ENCODE results near the gene ZNF436. TPM values are rescaled to one million over a fixed set of nuclear protein-coding genes. Genes with fewer than 3 reads are reported as not detected.

ZNF436 gene
- 10 to 100 TPM in 1 of 2 donors, 1 to 10 TPM in 1; 9.7 to 13.0 TPM for total RNA-seq
- long read RNA-seq, full-length matches to known transcripts: 12 of 14 reads
- long read RNA-seq, partial matches to known transcripts: 2 of 14 reads
- long read RNA-seq, other reads (novel, unspliced or antisense): 0 of 14 reads

DNA sequence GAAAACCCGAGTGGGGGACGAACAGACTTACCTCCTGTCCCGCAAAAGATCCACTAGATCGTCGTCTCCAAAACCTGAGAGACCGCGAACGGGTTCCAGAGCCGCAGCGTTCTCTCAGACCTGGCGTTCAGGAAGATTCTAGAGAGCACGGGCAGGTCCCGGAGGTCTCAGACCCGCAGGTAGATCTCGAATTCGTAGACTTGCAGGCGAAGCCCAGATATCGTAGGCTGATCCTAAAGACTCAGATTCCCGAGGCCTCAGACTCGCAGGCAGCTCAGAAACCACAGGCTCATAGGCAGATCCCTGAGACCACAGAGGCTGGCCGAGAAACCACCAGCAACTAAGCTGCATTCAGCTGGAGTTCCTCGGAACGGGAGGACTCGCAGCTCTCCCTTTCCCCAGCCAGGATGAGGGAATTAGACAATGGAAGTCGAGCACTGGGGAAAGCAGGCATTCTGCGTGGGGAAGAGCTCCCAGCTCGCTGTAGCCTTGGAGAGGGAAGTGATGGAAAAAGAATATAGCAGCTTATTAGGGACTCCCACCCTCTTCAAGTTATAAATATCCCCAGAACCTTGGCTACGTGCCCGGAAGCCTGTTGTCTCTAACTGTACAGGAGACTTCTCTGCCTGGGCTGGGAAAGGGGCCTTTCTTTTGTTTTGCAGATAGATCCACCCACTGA, at the start of gene ZNF436:
TSS of gene ZNF436 (minus strand) at position 502 of the 679 bp plus-strand sequence. CDS start 1,831 bp downstream, outside the sequence.
- DNase-seq (peak; percentile 84 to 86), ATAC-seq (peak; percentile 1)
- intact Hi-C loops (cut with DNase I, micrococcal nuclease): no loop called here

DNA sequence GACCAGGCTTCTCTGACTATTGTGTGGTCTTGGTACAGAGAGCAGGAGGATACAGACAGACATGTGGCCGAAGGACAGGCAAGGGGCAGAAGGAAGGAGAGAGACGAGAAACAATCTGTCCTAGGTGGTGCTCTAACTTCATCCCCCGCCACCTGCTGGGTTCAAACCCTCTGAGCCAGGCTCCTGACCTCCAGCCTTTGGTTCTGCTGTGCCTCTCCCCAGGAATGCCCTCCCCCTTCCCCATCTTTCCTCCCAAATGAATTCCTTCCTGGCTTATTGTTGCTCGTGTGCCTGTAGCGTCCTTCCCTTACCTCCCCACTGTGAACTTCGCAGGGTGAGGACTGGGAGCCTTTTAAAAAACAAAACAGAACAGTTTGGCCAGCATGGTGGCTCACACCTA, 49.5 kb upstream of the ZNF436 start:
- intact Hi-C loops (cut with DNase I, micrococcal nuclease): no loop called here
- DNase-seq: no peak
- ATAC-seq: no peak

DNA sequence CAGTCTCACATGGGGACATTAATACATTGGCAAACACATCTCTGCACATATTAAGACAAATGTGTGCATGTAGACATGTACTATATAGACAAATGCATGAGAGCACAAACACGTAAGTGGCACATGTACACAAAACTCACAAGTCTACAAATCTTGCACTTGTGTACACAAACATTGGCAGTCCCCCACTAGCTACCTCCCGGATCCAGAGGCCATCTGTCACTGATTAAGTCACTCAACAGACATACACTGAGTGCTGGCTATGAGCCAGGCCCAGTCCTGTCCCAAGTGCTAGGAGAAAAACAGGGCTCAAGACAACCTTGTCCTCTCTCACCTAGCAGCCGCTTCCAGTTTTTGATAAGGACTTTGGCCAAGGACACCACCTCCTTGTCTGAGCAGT, 47.9 kb upstream of the ZNF436 start:
- DNase-seq (peak in 1 of 2 donors; percentile 55), ATAC-seq (no peak)
- intact Hi-C loops (cut with DNase I, micrococcal nuclease): no loop called here

DNA sequence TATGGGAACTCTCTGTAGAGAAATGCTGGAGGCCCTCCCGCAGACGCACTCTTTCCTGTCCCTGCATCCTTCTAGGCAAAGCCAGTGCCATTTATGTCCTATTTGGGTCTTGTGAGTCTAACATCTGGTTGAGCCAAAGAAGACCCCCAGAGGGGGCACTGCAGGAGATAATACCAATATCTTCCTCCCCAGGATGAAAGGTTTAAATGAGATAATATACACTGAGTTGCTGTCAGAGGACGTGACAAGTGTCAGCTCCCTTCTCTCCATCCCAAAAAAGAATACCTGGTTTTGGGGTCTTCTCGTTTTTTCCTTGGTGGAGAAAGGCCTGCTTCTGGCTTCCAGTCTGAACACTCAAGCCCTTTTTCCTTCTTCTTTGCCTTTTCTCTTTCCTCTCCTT, 47.3 kb upstream of the ZNF436 start:
- DNase-seq (no peak), ATAC-seq (no peak)
- intact Hi-C loops (cut with DNase I, micrococcal nuclease): no loop called here

DNA sequence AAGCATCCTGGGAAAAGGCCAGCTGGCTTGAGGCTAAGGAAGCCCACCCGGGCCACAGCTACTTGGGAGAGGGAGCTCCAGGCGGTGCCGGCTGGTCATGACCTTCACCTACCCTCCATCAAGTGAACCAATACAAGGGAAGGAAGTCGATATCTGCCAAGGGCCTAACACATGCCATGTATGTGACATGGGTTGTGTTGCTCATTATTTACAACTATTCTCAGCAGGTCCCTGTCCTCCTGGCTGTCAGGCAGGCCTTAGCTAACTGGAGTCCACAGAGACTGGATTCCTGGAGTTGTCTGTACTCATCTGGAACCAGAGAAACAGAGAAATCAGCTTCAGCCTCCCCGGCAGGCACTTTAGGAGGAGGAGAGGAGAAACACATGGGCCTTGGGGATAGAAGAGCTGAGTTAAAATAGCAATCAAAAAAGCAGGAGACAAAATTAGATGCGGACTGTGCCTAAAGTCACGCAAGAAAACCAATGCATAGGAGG, 39.2 kb upstream of the ZNF436 start:
- ATAC-seq (no peak), DNase-seq (no peak)
- intact Hi-C loops (cut with DNase I, micrococcal nuclease): no loop called here

DNA sequence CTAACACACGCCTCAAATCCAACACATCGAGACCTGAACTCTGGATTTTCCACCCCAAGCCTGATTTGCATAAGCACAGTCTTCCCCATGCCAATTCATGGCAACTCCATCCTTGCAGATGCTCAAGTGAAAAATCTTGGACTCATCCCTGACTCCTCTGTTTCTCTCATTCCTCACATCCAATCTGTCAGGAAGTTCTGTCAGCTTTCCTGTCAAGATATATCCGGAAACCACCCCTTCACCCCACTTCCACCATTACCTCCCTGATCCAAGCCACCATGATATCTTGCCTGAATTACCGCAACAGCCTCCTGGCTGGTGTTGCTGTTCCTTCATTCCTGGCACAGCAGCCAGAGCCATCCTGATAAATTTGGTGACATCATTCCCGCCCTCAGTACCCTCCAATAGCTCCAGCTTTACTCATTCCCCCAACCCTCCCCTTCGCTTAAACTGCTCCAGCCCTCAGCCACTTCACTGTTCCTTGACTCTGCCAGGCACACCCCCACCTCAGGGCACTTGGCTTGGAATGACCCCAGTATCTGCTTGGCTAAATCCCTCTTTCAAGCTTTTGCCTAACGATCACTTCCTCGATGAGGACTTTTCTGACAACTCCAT, 37.5 kb upstream of the ZNF436 start:
- DNase-seq (no peak), ATAC-seq (no peak)
- intact Hi-C loops (cut with DNase I, micrococcal nuclease): no loop called here

DNA sequence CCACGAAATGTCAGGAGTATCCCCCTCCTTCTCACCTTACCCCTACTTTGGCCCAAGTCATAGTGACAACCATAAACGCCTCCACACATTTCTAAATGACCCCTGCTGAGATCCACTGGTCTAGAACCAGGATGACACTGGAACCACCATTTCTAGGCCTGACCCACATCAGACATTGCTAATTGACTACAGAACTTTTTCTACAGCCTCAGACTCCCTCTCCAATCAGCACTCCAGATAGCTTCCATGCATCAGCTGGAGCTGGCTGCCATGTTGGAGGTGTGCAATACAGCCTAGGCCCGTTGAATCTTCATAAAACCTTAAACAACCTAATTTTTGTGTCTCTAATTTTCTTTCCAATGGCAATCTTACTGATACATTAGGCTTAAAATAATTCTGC, 36.3 kb upstream of the ZNF436 start:
- no peak for ATAC-seq
- intact Hi-C loops (cut with DNase I, micrococcal nuclease): no loop called here
- DNase-seq: no peak

DNA sequence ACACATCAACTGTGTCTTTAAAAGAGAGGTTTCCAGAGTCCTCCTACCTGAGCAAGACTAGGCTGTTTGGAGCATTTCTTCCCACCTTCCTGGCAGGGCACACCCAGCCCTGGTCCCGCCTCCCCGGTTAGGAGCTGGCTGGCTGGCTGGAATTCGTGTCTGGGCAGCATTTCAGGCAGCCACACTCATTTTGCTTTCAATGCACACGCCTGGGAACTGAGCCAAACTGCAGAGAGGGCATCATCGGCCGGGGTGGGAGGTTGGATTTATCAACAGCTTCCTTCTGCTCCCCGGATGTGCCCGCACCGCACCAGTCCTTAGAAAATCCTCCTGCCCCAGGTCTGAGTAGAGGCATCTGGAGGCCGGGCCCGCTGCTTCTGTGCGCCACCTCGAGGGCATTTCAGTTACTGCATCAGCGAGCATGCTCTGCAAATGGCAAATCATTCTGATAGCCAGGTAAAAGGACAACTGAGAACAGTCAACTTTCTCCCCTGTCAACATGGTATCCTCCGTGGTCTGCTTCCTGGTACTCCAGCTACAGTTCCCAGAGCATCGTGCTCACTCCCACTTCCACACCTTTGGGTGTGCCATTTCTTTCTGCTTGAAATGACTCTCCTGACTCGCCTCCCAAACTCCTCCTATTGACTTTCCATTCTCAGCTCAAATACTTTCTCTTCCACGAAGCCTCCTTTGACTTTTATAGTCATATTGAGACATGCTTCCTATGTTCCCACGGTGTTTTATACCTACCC, 34.3 kb upstream of the ZNF436 start:
- intact Hi-C loops (cut with DNase I, micrococcal nuclease): no loop called here
- peak; percentile 91 for DNase-seq
- peak; percentile 83 for ATAC-seq

DNA sequence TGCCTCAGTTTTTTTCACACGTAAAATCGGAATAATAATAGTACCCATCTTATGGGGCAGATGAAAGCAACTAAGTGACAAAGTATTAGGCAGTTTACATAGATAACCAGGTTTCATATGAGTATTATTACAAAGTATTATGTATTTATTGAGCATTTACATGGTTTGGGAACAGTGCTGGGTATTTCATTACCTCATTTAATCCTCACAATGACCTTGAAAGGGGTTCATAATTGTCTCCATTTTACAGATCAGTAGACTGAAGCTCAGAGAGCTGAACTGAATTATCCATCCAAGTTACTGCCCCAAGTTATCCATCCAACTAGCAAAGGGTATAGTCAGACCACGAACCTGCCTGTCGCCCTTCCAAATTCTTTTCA, 33.7 kb upstream of the ZNF436 start:
- ATAC-seq (no peak), DNase-seq (no peak)
- intact Hi-C loops (cut with DNase I, micrococcal nuclease): no loop called here

DNA sequence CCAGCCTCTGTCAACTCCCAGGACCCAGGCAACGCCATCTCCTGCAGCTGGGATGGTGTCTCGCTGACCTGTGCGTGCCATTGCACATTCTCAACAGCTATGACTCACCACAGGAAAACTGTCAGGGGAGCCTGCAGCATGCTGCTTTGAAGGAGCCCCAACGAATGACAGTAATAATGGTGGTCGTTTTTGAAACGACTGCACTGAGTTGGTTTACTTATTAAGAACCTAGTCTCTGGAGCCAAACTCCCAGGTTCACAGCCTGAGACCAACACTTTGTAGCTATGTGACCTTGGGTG, 33.4 kb upstream of the ZNF436 start:
- DNase-seq (no peak), ATAC-seq (peak; percentile 22)
- intact Hi-C loops (cut with DNase I, micrococcal nuclease): no loop called here

DNA sequence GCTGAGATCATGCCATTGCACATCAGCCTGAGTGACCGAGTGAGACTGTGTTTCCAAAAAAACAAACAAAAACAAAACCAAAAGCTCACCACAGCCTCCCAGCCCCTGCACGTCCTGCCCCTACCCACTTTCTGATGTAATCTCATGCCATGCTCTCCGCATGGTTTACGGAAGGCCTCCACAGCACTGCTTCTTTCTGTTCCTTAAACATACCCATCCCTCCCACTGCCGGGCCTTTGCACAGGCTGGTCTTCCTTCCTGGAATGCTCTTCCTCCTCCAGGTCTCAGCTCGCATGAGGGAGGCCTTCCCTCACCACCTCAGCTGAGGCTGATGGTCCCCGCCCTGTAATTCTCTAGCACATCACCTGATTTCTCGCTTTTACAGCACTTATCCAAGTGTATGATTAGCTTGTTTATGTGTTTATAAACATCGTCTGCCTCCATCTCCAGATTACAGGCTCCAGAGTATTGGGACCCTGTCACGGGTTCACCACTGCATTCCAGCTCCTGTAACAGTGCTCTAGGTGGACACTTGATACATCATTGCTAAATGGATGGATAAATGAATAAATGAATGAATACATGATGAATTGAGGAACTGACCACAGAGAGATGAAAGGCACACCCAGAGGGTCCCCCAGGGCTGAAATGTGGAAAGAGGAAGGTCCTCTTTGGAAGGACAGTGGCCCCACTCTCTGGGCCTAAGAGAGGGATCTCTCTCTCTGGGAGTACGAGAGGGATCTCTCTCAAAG, 32.8 kb upstream of the ZNF436 start:
- intact Hi-C loops (cut with DNase I, micrococcal nuclease): no loop called here
- ATAC-seq: peak; percentile 50
- DNase-seq: peak; percentile 51 to 59

DNA sequence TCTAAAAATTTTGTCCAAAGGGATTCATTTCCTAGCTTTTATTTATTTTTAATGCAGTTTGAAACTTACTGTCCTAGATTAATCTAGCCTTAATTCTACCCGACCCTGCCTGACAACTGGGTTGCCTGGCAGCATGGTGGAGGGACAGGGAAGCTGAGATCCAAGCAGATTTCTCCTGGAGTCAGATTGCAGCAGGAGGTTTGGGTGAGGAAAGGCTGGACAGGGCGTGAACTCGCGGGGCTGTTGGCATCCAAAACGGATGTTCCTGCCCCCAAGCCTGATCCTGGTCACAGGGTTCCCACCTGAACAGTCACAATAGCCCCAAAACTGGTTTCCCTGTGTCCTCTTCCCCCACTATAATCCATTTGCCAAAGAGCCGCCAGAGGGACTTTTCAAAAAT, 31.7 kb upstream of the ZNF436 start:
- no peak for ATAC-seq
- no peak for DNase-seq
- intact Hi-C loops (cut with DNase I, micrococcal nuclease): no loop called here

DNA sequence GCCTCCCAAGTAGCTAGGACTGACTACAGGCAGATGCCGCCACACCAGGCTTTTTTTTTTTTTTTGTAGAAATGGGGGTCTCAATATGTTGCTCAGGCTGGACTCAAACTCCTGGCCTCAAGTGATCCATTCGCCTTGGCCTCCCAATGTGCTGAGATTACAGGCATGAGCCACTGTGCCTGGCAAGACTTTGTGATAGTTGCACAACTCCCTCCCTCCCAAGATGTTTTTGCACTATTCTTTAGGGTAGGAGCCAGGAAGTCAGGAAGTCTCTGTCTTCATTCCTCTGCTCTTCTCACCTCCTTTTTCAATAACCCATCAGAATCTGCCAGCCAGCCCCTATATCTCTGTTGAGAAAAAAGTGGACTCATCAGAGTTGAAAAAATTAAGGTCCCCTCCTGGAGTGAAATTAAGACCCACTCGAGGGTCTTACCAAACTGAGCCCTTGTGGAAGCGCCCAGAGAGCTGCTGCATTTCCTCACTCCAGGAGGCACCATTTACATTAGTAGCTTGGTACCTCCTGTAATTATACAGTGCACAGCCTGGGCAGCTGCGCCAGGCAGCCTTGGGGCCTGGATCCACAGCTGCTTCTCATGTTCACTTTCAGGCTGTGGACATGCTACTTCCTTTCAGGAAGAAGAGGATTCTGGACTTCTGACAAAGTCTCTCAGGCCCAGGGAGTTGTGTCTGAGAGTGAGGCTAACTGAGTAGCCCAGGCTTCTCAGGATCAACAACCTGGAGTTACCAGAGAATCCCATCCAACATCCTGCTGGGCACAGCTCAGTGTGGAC, 30.9 kb upstream of the ZNF436 start:
- no peak for DNase-seq
- no peak for ATAC-seq
- intact Hi-C loops (cut with DNase I, micrococcal nuclease): no loop called here

DNA sequence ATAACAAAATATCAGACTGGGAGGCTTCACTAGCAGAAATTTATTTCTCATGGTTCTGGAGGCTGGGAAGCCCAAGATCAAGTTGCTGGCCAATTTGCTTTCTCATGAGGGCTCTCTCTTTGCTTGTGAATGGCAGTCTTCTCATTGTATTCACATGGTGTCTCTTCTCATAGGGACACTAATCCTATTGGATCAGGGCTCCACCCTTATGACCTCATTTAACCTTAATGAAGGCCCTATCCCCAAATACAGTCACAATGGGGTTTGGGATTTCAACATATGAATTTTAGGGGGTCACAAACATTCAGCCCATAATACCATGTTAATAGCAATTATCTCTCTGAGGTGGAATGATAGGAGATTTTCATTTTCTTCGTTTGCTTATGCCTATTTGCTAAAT, 29.6 kb upstream of the ZNF436 start:
- intact Hi-C loops (cut with DNase I, micrococcal nuclease): no loop called here
- no peak for DNase-seq
- ATAC-seq: no peak

DNA sequence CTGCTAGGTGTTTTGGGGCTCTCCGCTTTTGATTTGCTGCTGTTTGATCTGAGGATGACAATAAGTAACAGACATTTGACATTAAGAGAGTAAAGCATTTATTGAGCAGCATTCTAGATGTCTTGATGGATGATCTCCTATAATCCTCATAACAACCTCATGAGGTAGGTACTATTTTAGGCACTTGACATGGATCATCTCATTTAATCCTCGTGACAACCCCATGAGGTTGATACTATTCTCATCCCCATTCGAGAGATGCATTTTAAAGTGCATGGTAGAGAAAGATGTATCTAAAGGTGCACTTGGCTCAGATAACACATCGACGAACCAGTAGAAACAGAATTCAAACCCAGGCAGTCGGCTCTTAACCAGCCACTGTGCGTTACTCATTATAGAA, 28.3 kb upstream of the ZNF436 start:
- intact Hi-C loops (cut with DNase I, micrococcal nuclease): no loop called here
- ATAC-seq (no peak), DNase-seq (no peak)

DNA sequence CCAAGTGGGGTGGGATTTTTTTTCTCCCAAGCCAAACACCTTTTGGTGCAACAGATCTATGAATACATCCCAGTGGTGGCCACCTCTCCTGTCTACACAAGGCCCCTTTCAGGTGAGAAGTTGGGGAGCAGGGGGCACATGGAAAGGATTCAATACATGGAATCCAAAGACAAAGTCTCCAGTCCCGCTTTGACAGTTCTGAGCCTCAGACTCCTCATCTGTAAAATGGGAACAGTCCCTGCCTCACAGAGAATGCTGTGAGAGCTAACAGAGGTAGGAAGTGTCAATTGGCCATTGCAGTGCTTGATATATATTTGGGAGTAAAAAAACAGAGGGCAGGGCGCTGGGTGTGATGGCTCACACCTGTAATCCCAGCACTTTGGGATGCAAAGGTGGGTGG, 26.7 kb upstream of the ZNF436 start:
- ATAC-seq: no peak
- no peak for DNase-seq
- intact Hi-C loops (cut with DNase I, micrococcal nuclease): no loop called here

DNA sequence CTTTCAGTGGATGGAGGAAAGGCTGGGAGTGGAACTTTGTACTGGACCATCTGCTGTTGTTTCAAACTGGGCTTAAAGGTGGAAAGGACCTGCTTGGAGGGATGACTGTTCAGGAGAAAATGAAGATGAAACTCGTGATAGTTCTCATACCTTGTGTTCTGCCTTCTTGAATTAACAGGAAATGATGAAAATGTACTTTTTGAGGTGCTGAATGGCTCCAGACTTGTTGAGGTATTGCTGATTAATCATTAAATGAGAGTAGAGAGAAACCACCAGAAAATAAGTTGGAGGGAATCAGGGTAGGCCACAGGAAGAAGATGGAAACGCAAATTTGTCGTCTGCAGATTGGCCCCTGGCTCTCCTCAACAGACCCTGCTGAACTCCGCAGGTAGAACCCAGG, 26.2 kb upstream of the ZNF436 start:
- intact Hi-C loops (cut with DNase I, micrococcal nuclease): no loop called here
- no peak for DNase-seq

DNA sequence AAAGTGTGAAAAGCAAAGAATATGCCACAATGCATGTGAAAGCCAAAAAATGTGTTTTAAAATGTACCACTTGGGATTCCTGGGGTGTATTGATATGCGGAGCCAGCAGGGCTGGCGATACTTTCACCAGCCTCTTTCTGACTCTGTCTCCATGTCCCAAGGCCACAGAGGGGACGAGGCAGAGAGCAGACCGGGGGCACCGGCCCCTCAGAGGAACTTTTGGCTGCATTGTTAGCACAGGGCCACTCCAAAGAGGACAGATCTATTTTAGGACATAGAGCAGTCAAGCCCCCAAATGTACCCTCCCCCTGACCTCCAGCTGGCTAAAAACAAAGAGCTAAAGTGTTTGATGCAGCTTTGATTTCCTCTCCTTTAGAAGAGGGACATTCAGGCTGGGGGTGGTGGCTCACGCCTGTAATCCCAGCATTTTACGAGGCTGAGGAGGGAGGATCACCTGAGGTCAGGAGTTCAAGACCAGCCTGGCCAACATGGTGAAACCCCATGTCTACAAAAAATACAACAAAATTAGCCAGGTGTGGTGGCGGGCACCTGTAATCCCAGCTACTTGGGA, 25.6 kb upstream of the ZNF436 start:
- DNase-seq: no peak
- intact Hi-C loops (cut with DNase I, micrococcal nuclease): no loop called here
- ATAC-seq: no peak

More for the DNA sequence above, 26.2 kb upstream of the ZNF436 start:
- ATAC-seq: no peak
